SK-N-SH (cell line): ENCODE results near the gene POC5. TPM values are rescaled to one million over a fixed set of nuclear protein-coding genes. Genes with fewer than 3 reads are reported as not detected.

Experiments
- CTCF ChIA-PET: fragments of 300-600, 350-600 bp; formaldehyde crosslinking; extraction: SDS; loops from one replicate; lab custom pipeline; 2021; lab: Yijun Ruan, JAX
- POLR2A ChIA-PET: fragments of 350-600 bp; sonication (Branson Sonifier 250); formaldehyde crosslinking; extraction: SDS; loops from one replicate; lab custom pipeline; 2020; ENCODE audit warnings: antibody characterized with exemption, inconsistent platforms; lab: Yijun Ruan, JAX
- DNase-seq: peaks from one replicate; pipeline ENCODE4 v3.0.0; 2012
- H2AFZ ChIP-seq: fragments of 200-600 bp; sonication (generic); 2 replicates; pipeline ENCODE4 v1.8.1; 2016; ENCODE audit warnings: antibody characterized with exemption, mild to moderate bottlenecking, low read depth
- H3F3A ChIP-seq: fragments of 200-600 bp; sonication (generic); replicated peaks from 2 replicates; pipeline ENCODE3; 2016; ENCODE audit warnings: antibody characterized with exemption, mild to moderate bottlenecking; ENCODE audit not compliant: insufficient read depth
- H3K27ac ChIP-seq, 2 experiments: fragments of 200-500 bp in 1 of 2; fragments of 200-600 bp in 1 of 2; sonication (Bioruptor generic) in 1 of 2; sonication (generic), shearing (Covaris generic) in 1 of 2; 2 replicates each; pipeline versions ENCODE4 v1.5.1 to v1.6.1; 2014 to 2016; ENCODE audit warnings: low read depth in 2 of 2, inconsistent platforms in 1 of 2, low read length in 1 of 2, mild to moderate bottlenecking in 1 of 2, mixed read lengths in 1 of 2
- H3K27me3 ChIP-seq: fragments of 200-600 bp; sonication (generic), shearing (Covaris generic); 2 replicates; pipeline ENCODE4 v1.6.1; 2016; ENCODE audit warnings: mixed run types; ENCODE audit not compliant: insufficient read depth
- H3K36me3 ChIP-seq, 2 experiments: fragments of 200-500 bp in 1 of 2; fragments of 200-600 bp in 1 of 2; sonication (Bioruptor generic) in 1 of 2; sonication (generic) in 1 of 2; replicated peaks in 1 of 2; 2 replicates each; pipeline versions ENCODE3 to v1.5.1; 2014 to 2016; ENCODE audit warnings: low read length in 1 of 2, mild to moderate bottlenecking in 1 of 2; ENCODE audit not compliant: insufficient read depth in 2 of 2, control insufficient read depth in 1 of 2
- H3K4me1 ChIP-seq, 2 experiments: fragments of 200-500 bp in 1 of 2; fragments of 200-600 bp in 1 of 2; sonication (Bioruptor generic) in 1 of 2; sonication (generic), shearing (Covaris generic) in 1 of 2; 2 replicates each; pipeline versions ENCODE4 v1.5.1 to v1.6.1; 2014 to 2016; ENCODE audit warnings: low read depth in 1 of 2, low read length in 1 of 2, mixed run types in 1 of 2; ENCODE audit not compliant: insufficient read depth in 2 of 2, control insufficient read depth in 1 of 2
- H3K4me2 ChIP-seq: fragments of 200-600 bp; sonication (generic), shearing (Covaris generic); 2 replicates; pipeline ENCODE4 v1.6.1; 2017; ENCODE audit warnings: mixed run types
- H3K4me3 ChIP-seq, 2 experiments: fragments of 200-500 bp in 1 of 2; fragments of 200-600 bp in 1 of 2; sonication (Bioruptor generic) in 1 of 2; sonication (generic), shearing (Covaris generic) in 1 of 2; 2 replicates each; pipeline versions ENCODE4 v1.5.1 to v1.8.1; 2014 to 2016; ENCODE audit warnings: low read depth in 2 of 2, inconsistent platforms in 1 of 2, low read length in 1 of 2, mild to moderate bottlenecking in 1 of 2, mixed read lengths in 1 of 2, moderate library complexity in 1 of 2
- H3K79me2 ChIP-seq: fragments of 200-600 bp; sonication (generic); 2 replicates; pipeline ENCODE4 v1.8.1; 2017; ENCODE audit warnings: mild to moderate bottlenecking; ENCODE audit not compliant: insufficient read depth
- H3K9ac ChIP-seq: fragments of 200-600 bp; sonication (generic); 2 replicates; pipeline ENCODE4 v1.6.1; 2017; ENCODE audit warnings: mixed run types
- H3K9me2 ChIP-seq: fragments of 200-600 bp; sonication (generic); 2 replicates; pipeline ENCODE4 v1.6.1; 2017; ENCODE audit warnings: mixed run types
- H3K9me3 ChIP-seq: fragments of 200-600 bp; sonication (generic); 2 replicates; pipeline ENCODE4 v1.6.1; 2017; ENCODE audit warnings: mixed run types, mild to moderate bottlenecking, moderate library complexity
- H4K20me1 ChIP-seq: fragments of 200-600 bp; sonication (generic); 2 replicates; pipeline ENCODE4 v1.6.1; 2017; ENCODE audit warnings: mild to moderate bottlenecking, mixed run types; ENCODE audit not compliant: insufficient read depth
- CHD2 ChIP-seq: fragments of 150-350 bp; IDR thresholded peaks from 2 replicates; pipeline ENCODE4 v1.6.1; 2018; ENCODE audit warnings: low read length; ENCODE audit not compliant: partially characterized antibody
- EZH2phosphoT487 ChIP-seq: fragments of 200-600 bp; sonication (generic); IDR thresholded peaks from 2 replicates; pipeline ENCODE4 v1.6.1; 2017; ENCODE audit warnings: low read depth, mixed run types, mild to moderate bottlenecking, antibody characterized with exemption, moderate library complexity, borderline replicate concordance
- FOSL2 ChIP-seq: IDR thresholded peaks from 2 replicates; pipeline ENCODE4 v1.4.0; 2012; ENCODE audit warnings: low read depth, mild to moderate bottlenecking, moderate library complexity, borderline replicate concordance
- FOXM1 ChIP-seq: IDR thresholded peaks from 2 replicates; pipeline ENCODE4 v1.4.0; 2012; ENCODE audit warnings: low read depth, mild to moderate bottlenecking
- GATA2 ChIP-seq: sonication (generic); formaldehyde crosslinking; IDR thresholded peaks from 2 replicates; pipeline ENCODE4 v1.5.0; 2020; ENCODE audit warnings: mild to moderate bottlenecking, missing genetic modification reagents
- MEF2A ChIP-seq: IDR thresholded peaks from 2 replicates; pipeline ENCODE4 v1.4.0; 2012; ENCODE audit warnings: low read depth, borderline replicate concordance
- MXI1 ChIP-seq: IDR thresholded peaks from 2 replicates; pipeline ENCODE4 v1.6.1; 2012; ENCODE audit warnings: mild to moderate bottlenecking, low read depth, low read length, improper control_type of control experiment
- NFIC ChIP-seq: IDR thresholded peaks from 2 replicates; pipeline ENCODE4 v1.4.0; 2012; ENCODE audit warnings: borderline replicate concordance
- NRF1 ChIP-seq: IDR thresholded peaks from 2 replicates; pipeline ENCODE4 v1.6.1; 2012; ENCODE audit warnings: low read depth, mild to moderate bottlenecking, low read length
- RAD21 ChIP-seq: IDR thresholded peaks from 2 replicates; pipeline ENCODE4 v1.6.1; 2012; ENCODE audit warnings: mild to moderate bottlenecking, low read length
- RCOR1 ChIP-seq: fragments of 150-350 bp; IDR thresholded peaks from 2 replicates; pipeline ENCODE4 v1.6.1; 2017; ENCODE audit warnings: antibody characterized with exemption, low read length
- RFX5 ChIP-seq: IDR thresholded peaks from 2 replicates; pipeline ENCODE4 v1.6.1; 2012; ENCODE audit warnings: mild to moderate bottlenecking, improper control_type of control experiment, low read length
- TAF1 ChIP-seq: IDR thresholded peaks from 2 replicates; pipeline ENCODE4 v1.6.1; 2012; ENCODE audit warnings: low read depth, mild to moderate bottlenecking, low read length, moderate library complexity, borderline replicate concordance
- TCF12 ChIP-seq: IDR thresholded peaks from 2 replicates; pipeline ENCODE4 v1.4.0; 2012
- TEAD4 ChIP-seq: IDR thresholded peaks from 2 replicates; pipeline ENCODE4 v1.4.0; 2012; ENCODE audit warnings: mild to moderate bottlenecking, borderline replicate concordance; ENCODE audit not compliant: insufficient read depth
- WGBS: methylation state at CpG from one replicate; pipeline ENCODE4 v1.1.6; 2017; ENCODE audit warnings: low lambda C conversion rate; 5-methylcytosine and 5-hydroxymethylcytosine counted together
- polyA plus RNA-seq, 3 experiments: library from polyadenylated mRNA; depleted of rRNA; stranded (reverse); fragments of >200 nt; gene quantifications; 2 replicates each; pipeline ENCODE4 v1.2.3, GENCODE V29; 2012
- TF ChIP-seq, protein P1 (sequence below): IDR thresholded peaks from 2 replicates; pipeline ENCODE4 v1.4.0; 2012; ENCODE audit warnings: low read depth
- TF ChIP-seq, protein P2 (sequence below): IDR thresholded peaks from 2 replicates; pipeline ENCODE4; 2012
- TF ChIP-seq, protein P3 (sequence below): IDR thresholded peaks from 2 replicates; pipeline ENCODE4 v1.6.1; 2012; ENCODE audit warnings: mild to moderate bottlenecking, low read depth, low read length, moderate library complexity
- TF ChIP-seq, protein P4 (sequence below): IDR thresholded peaks from 2 replicates; pipeline ENCODE4 v1.4.0; 2012; ENCODE audit warnings: low read depth, borderline replicate concordance
- TF ChIP-seq, protein P5 (sequence below): fragments of 200-600 bp; sonication (generic); IDR thresholded peaks from 2 replicates; pipeline ENCODE4 v1.6.1; 2017; ENCODE audit warnings: antibody characterized with exemption, mild to moderate bottlenecking, moderate library complexity

Gene POC5
- polyA plus RNA-seq, 1 of the 3 experiments (the other 2 are of a cell fraction), result 15.9 TPM

DNA sequence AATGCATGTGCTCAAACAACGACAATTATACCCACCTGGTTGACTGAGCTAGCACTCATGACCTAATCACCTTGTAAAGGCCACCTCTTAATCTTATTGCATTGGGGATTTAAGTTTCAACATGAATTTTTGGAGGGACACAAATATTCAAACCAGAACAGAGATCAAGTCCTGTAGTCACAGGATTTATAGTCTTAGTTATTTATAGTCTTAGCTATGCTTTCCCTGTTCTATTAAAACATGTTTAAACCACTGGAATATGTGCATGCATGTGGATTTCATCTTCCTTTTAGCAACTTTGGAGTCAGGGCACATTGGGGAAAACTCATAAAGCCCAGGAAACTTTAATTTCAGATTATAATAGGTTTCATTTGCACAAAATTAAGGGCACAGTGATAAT, 79.3 kb downstream of the POC5 start:
- H3K27ac ChIP-seq, result no peak overlapping the region

More for the DNA sequence above, 79.3 kb downstream of the POC5 start:
- DNase-seq, result no peak
- no peak overlapping the region for H2AFZ ChIP-seq
- H3K9me2 ChIP-seq, result no peaks in the 10 kb centered on the region
- H3K4me3 ChIP-seq, result no peak overlapping the region
- H3K79me2 ChIP-seq, result no peaks in the 10 kb centered on the region
- H4K20me1 ChIP-seq, result no peaks in the 10 kb centered on the region
- no peaks in the 10 kb centered on the region for H3K4me1 ChIP-seq
- POLR2A ChIA-PET, result no interaction called here
- H3K27me3 ChIP-seq, result no peaks in the 10 kb centered on the region
- H3F3A ChIP-seq, result no peaks in the 10 kb centered on the region
- H3K4me2 ChIP-seq, result no peak overlapping the region
- H3K9me3 ChIP-seq, result no peaks in the 10 kb centered on the region
- CTCF ChIA-PET, result interaction anchor here (1.3 kb wide), 1 partner anchor 11 kb away, joined by 3 read pairs; no protein-coding TSS in a partner anchor
- no peak overlapping the region for H3K9ac ChIP-seq
- TF ChIP-seq MXI1 (no peak), NFIC (no peak), NRF1 (no peak), RCOR1 (no peak), RAD21 (no peak), GATA2 (CRISPR knock-in tag) (no peak), CHD2 (no peak), MEF2A (no peak), EZH2phosphoT487 (no peak), TEAD4 (no peak), FOXM1 (no peak), FOSL2 (no peak), TCF12 (no peak), TAF1 (no peak), RFX5 (no peak)
- TF ChIP-seq, protein P1, sequence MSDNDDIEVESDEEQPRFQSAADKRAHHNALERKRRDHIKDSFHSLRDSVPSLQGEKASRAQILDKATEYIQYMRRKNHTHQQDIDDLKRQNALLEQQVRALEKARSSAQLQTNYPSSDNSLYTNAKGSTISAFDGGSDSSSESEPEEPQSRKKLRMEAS, result no peak
- TF ChIP-seq, protein P2, sequence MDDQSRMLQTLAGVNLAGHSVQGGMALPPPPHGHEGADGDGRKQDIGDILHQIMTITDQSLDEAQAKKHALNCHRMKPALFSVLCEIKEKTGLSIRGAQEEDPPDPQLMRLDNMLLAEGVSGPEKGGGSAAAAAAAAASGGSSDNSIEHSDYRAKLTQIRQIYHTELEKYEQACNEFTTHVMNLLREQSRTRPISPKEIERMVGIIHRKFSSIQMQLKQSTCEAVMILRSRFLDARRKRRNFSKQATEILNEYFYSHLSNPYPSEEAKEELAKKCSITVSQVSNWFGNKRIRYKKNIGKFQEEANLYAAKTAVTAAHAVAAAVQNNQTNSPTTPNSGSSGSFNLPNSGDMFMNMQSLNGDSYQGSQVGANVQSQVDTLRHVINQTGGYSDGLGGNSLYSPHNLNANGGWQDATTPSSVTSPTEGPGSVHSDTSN, result no peak
- TF ChIP-seq, protein P3, sequence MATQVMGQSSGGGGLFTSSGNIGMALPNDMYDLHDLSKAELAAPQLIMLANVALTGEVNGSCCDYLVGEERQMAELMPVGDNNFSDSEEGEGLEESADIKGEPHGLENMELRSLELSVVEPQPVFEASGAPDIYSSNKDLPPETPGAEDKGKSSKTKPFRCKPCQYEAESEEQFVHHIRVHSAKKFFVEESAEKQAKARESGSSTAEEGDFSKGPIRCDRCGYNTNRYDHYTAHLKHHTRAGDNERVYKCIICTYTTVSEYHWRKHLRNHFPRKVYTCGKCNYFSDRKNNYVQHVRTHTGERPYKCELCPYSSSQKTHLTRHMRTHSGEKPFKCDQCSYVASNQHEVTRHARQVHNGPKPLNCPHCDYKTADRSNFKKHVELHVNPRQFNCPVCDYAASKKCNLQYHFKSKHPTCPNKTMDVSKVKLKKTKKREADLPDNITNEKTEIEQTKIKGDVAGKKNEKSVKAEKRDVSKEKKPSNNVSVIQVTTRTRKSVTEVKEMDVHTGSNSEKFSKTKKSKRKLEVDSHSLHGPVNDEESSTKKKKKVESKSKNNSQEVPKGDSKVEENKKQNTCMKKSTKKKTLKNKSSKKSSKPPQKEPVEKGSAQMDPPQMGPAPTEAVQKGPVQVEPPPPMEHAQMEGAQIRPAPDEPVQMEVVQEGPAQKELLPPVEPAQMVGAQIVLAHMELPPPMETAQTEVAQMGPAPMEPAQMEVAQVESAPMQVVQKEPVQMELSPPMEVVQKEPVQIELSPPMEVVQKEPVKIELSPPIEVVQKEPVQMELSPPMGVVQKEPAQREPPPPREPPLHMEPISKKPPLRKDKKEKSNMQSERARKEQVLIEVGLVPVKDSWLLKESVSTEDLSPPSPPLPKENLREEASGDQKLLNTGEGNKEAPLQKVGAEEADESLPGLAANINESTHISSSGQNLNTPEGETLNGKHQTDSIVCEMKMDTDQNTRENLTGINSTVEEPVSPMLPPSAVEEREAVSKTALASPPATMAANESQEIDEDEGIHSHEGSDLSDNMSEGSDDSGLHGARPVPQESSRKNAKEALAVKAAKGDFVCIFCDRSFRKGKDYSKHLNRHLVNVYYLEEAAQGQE, result no peak
- TF ChIP-seq, protein P4, sequence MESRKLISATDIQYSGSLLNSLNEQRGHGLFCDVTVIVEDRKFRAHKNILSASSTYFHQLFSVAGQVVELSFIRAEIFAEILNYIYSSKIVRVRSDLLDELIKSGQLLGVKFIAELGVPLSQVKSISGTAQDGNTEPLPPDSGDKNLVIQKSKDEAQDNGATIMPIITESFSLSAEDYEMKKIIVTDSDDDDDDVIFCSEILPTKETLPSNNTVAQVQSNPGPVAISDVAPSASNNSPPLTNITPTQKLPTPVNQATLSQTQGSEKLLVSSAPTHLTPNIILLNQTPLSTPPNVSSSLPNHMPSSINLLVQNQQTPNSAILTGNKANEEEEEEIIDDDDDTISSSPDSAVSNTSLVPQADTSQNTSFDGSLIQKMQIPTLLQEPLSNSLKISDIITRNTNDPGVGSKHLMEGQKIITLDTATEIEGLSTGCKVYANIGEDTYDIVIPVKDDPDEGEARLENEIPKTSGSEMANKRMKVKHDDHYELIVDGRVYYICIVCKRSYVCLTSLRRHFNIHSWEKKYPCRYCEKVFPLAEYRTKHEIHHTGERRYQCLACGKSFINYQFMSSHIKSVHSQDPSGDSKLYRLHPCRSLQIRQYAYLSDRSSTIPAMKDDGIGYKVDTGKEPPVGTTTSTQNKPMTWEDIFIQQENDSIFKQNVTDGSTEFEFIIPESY, result no peak
- TF ChIP-seq, protein P5, sequence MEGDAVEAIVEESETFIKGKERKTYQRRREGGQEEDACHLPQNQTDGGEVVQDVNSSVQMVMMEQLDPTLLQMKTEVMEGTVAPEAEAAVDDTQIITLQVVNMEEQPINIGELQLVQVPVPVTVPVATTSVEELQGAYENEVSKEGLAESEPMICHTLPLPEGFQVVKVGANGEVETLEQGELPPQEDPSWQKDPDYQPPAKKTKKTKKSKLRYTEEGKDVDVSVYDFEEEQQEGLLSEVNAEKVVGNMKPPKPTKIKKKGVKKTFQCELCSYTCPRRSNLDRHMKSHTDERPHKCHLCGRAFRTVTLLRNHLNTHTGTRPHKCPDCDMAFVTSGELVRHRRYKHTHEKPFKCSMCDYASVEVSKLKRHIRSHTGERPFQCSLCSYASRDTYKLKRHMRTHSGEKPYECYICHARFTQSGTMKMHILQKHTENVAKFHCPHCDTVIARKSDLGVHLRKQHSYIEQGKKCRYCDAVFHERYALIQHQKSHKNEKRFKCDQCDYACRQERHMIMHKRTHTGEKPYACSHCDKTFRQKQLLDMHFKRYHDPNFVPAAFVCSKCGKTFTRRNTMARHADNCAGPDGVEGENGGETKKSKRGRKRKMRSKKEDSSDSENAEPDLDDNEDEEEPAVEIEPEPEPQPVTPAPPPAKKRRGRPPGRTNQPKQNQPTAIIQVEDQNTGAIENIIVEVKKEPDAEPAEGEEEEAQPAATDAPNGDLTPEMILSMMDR, result no peak
- 87% methylated on average over 1 of the region's 1 CpG for WGBS
- H3K36me3 ChIP-seq, result no peaks in the 10 kb centered on the region
